Adrenal gland (tissue), 5 donors: ENCODE data around the gene SEMA3E.

Experiments used
- POLR2A ChIP-seq, 2 donors: fragments of 450-650 bp; IDR thresholded peaks; one replicate each; pipeline ENCODE4 v1.6.1; 2017; ENCODE audit warnings: antibody characterized with exemption in 2 of 2, mild to moderate bottlenecking in 2 of 2, moderate library complexity in 1 of 2
- TF ChIP-seq, protein P1 (sequence below), 6 experiments: fragments of 450-650 bp in 4 of 6; fragments of 200-600 bp in 2 of 6; sonication (generic) in 1 of 6; IDR thresholded peaks; 1 replicate in 5 of 6; 2 replicates in 1 of 6; pipeline versions ENCODE4 v1.5.1 to v1.8.0; 2016 to 2021; ENCODE audit warnings: antibody characterized with exemption in 6 of 6, mild to moderate bottlenecking in 2 of 6, moderate library complexity in 1 of 6
- donor health status: DM: no; HTN: no; CAD: no.

DNA sequence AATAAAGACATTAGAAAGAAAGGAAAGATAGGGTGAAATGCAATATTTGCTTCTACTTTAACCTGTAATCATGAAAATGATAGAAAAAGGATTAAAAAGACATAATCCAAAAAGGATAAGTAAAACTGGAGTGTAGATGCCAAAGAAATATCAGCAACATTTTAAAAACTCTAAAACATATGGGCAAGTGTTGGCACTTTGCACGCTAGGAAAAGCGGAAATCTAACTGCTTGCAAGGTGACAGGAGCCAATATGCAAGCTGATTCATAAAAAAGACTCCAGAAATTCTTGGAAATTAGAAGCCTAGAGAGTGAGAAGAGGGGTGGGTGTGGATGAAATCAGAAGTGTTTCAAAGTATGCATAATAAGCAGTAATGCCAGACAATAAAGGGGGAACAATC lies 161.1 kb downstream of the SEMA3E start:
- TF ChIP-seq, protein P1, sequence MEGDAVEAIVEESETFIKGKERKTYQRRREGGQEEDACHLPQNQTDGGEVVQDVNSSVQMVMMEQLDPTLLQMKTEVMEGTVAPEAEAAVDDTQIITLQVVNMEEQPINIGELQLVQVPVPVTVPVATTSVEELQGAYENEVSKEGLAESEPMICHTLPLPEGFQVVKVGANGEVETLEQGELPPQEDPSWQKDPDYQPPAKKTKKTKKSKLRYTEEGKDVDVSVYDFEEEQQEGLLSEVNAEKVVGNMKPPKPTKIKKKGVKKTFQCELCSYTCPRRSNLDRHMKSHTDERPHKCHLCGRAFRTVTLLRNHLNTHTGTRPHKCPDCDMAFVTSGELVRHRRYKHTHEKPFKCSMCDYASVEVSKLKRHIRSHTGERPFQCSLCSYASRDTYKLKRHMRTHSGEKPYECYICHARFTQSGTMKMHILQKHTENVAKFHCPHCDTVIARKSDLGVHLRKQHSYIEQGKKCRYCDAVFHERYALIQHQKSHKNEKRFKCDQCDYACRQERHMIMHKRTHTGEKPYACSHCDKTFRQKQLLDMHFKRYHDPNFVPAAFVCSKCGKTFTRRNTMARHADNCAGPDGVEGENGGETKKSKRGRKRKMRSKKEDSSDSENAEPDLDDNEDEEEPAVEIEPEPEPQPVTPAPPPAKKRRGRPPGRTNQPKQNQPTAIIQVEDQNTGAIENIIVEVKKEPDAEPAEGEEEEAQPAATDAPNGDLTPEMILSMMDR (IDR thresholded peaks at IDR 0.05) = no peak
- no peak for TF ChIP-seq POLR2A (IDR thresholded peaks at IDR 0.05)
